K562 (cell line): ENCODE results near the gene MLYCD. TPM values are rescaled to one million over a fixed set of nuclear protein-coding genes. Genes with fewer than 3 reads are reported as not detected.

Source experiments
- polyA plus RNA-seq, 8 experiments: library from polyadenylated mRNA; depleted of rRNA in 4 of 8; stranded (reverse) in 5 of 8; unstranded in 3 of 8; fragments of >200 nt; fragmentation: Nextera tagmentation in 2 of 8; fragmentation: Illumina TruSeq in 1 of 8; extraction: Ambion mirVana in 2 of 8; extraction: Trizol in 1 of 8; gene quantifications; 2 replicates each; pipeline versions ENCODE4 v1.2.1 to v1.2.3, GENCODE V29; 2011 to 2014; ENCODE audit warnings: inconsistent platforms in 1 of 8, missing spikeins in 1 of 8
- total RNA-seq, 7 experiments: library from RNA; depleted of rRNA in 6 of 7; stranded (reverse); fragments of >200 nt in 6 of 7; fragmentation: Illumina TruSeq in 2 of 7; extraction: Trizol in 2 of 7; gene quantifications; 2 replicates each; pipeline versions ENCODE4 v1.2.1 to v1.2.3, GENCODE V29; 2011 to 2021; ENCODE audit warnings: low replicate concordance in 1 of 7

Gene MLYCD
- total and polyA plus RNA-seq, 9 of the 15 experiments (the other 6 are each of a cell fraction or from before 2014, with no cell fraction given) = 0.15 to 2.0 (median 1.0) TPM

Other genes starting within 250 kb of the MLYCD start
- 180 and 218 TPM in 2 replicates for gene HSBP1, start 91.1 kb upstream of the MLYCD start, total RNA-seq (2014; rRNA removed)
- 157 and 161 TPM in 2 replicates for gene HSBP1, start 91.1 kb upstream of the MLYCD start, total RNA-seq (2014; rRNA removed; fragmentation: Illumina TruSeq; extraction: Trizol)
- 152 and 172 TPM in 2 replicates for gene HSBP1, start 91.1 kb upstream of the MLYCD start, total RNA-seq (2015; rRNA removed; fragmentation: Illumina TruSeq; extraction: Trizol)
- 156 and 175 TPM in 2 replicates for gene HSBP1, start 91.1 kb upstream of the MLYCD start, total RNA-seq (2021)
- gene HSBP1, start 91.1 kb upstream of the MLYCD start, polyA plus RNA-seq (2011; rRNA removed) = 191 and 257 TPM in 2 replicates
- gene HSBP1, start 91.1 kb upstream of the MLYCD start, polyA plus RNA-seq (2014; fragmentation: Illumina TruSeq; extraction: Trizol) = 84.9 and 112 TPM in 2 replicates
- 100 to 1,000 TPM; 619 to 677 TPM for gene HSBP1, start 91.1 kb upstream of the MLYCD start, polyA plus RNA-seq (2014; fragmentation: Nextera tagmentation; extraction: Ambion mirVana)
- gene HSBP1, start 91.1 kb upstream of the MLYCD start, polyA plus RNA-seq (2014; rRNA removed) = 204 and 301 TPM in 2 replicates
- 1.9 and 2.2 TPM in 2 replicates for gene OSGIN1, start 54.1 kb downstream of the MLYCD start, total RNA-seq (2014; rRNA removed)
- 0.45 and 0.76 TPM in 2 replicates for gene OSGIN1, start 54.1 kb downstream of the MLYCD start, total RNA-seq (2014; rRNA removed; fragmentation: Illumina TruSeq; extraction: Trizol)
- 1.6 and 1.8 TPM in 2 replicates for gene OSGIN1, start 54.1 kb downstream of the MLYCD start, total RNA-seq (2015; rRNA removed; fragmentation: Illumina TruSeq; extraction: Trizol)
- 3.6 and 4.2 TPM in 2 replicates for gene OSGIN1, start 54.1 kb downstream of the MLYCD start, total RNA-seq (2021)
- 1.6 and 4.2 TPM in 2 replicates for gene OSGIN1, start 54.1 kb downstream of the MLYCD start, polyA plus RNA-seq (2011; rRNA removed)
- gene OSGIN1, start 54.1 kb downstream of the MLYCD start, polyA plus RNA-seq (2014; fragmentation: Illumina TruSeq; extraction: Trizol) = 1.7 and 5.8 TPM in 2 replicates
- under 1 TPM; 0.03 to 0.04 TPM for gene OSGIN1, start 54.1 kb downstream of the MLYCD start, polyA plus RNA-seq (2014; fragmentation: Nextera tagmentation; extraction: Ambion mirVana)
- 1.8 and 3.0 TPM in 2 replicates for gene OSGIN1, start 54.1 kb downstream of the MLYCD start, polyA plus RNA-seq (2014; rRNA removed)
- gene NECAB2, start 69.1 kb downstream of the MLYCD start, total RNA-seq (2014; rRNA removed) = not detected in 2 replicates
- not detected in 2 replicates for gene NECAB2, start 69.1 kb downstream of the MLYCD start, total RNA-seq (2014; rRNA removed; fragmentation: Illumina TruSeq; extraction: Trizol)
- not detected in 2 replicates for gene NECAB2, start 69.1 kb downstream of the MLYCD start, total RNA-seq (2015; rRNA removed; fragmentation: Illumina TruSeq; extraction: Trizol)
- gene NECAB2, start 69.1 kb downstream of the MLYCD start, total RNA-seq (2021) = not detected in 2 replicates
- gene NECAB2, start 69.1 kb downstream of the MLYCD start, polyA plus RNA-seq (2011; rRNA removed) = 0.09 and 0.28 TPM in 2 replicates
- not detected in 2 replicates for gene NECAB2, start 69.1 kb downstream of the MLYCD start, polyA plus RNA-seq (2014; fragmentation: Illumina TruSeq; extraction: Trizol)
- gene NECAB2, start 69.1 kb downstream of the MLYCD start, polyA plus RNA-seq (2014; fragmentation: Nextera tagmentation; extraction: Ambion mirVana) = not detected
- gene NECAB2, start 69.1 kb downstream of the MLYCD start, polyA plus RNA-seq (2014; rRNA removed) = 0.03 TPM in 1 of 2 replicates, not detected in the other
- not detected in 2 replicates for gene SLC38A8, start 143.7 kb downstream of the MLYCD start, total RNA-seq (2014; rRNA removed)
- gene SLC38A8, start 143.7 kb downstream of the MLYCD start, total RNA-seq (2014; rRNA removed; fragmentation: Illumina TruSeq; extraction: Trizol) = not detected in 2 replicates
- gene SLC38A8, start 143.7 kb downstream of the MLYCD start, total RNA-seq (2015; rRNA removed; fragmentation: Illumina TruSeq; extraction: Trizol) = not detected in 2 replicates
- not detected in 2 replicates for gene SLC38A8, start 143.7 kb downstream of the MLYCD start, total RNA-seq (2021)
- gene SLC38A8, start 143.7 kb downstream of the MLYCD start, polyA plus RNA-seq (2011; rRNA removed) = not detected in 2 replicates
- not detected in 2 replicates for gene SLC38A8, start 143.7 kb downstream of the MLYCD start, polyA plus RNA-seq (2014; fragmentation: Illumina TruSeq; extraction: Trizol)
- not detected for gene SLC38A8, start 143.7 kb downstream of the MLYCD start, polyA plus RNA-seq (2014; fragmentation: Nextera tagmentation; extraction: Ambion mirVana)
- gene SLC38A8, start 143.7 kb downstream of the MLYCD start, polyA plus RNA-seq (2014; rRNA removed) = 0.28 TPM in 1 of 2 replicates, not detected in the other
- gene MBTPS1, start 217.8 kb downstream of the MLYCD start, total RNA-seq (2014; rRNA removed) = 43.8 and 50.9 TPM in 2 replicates
- 31.7 and 32.0 TPM in 2 replicates for gene MBTPS1, start 217.8 kb downstream of the MLYCD start, total RNA-seq (2014; rRNA removed; fragmentation: Illumina TruSeq; extraction: Trizol)
- 35.7 and 40.3 TPM in 2 replicates for gene MBTPS1, start 217.8 kb downstream of the MLYCD start, total RNA-seq (2015; rRNA removed; fragmentation: Illumina TruSeq; extraction: Trizol)
- 46.6 and 53.9 TPM in 2 replicates for gene MBTPS1, start 217.8 kb downstream of the MLYCD start, total RNA-seq (2021)
- 47.5 and 57.6 TPM in 2 replicates for gene MBTPS1, start 217.8 kb downstream of the MLYCD start, polyA plus RNA-seq (2011; rRNA removed)
- 47.5 and 50.6 TPM in 2 replicates for gene MBTPS1, start 217.8 kb downstream of the MLYCD start, polyA plus RNA-seq (2014; fragmentation: Illumina TruSeq; extraction: Trizol)
- gene MBTPS1, start 217.8 kb downstream of the MLYCD start, polyA plus RNA-seq (2014; fragmentation: Nextera tagmentation; extraction: Ambion mirVana) = 1 to 10 TPM; 2.8 to 4.3 TPM
- gene MBTPS1, start 217.8 kb downstream of the MLYCD start, polyA plus RNA-seq (2014; rRNA removed) = 47.3 and 52.6 TPM in 2 replicates
- gene HSDL1, start 246.1 kb downstream of the MLYCD start, total RNA-seq (2014; rRNA removed) = 19.7 and 20.5 TPM in 2 replicates
- 31.5 and 36.4 TPM in 2 replicates for gene HSDL1, start 246.1 kb downstream of the MLYCD start, total RNA-seq (2014; rRNA removed; fragmentation: Illumina TruSeq; extraction: Trizol)
- gene HSDL1, start 246.1 kb downstream of the MLYCD start, total RNA-seq (2015; rRNA removed; fragmentation: Illumina TruSeq; extraction: Trizol) = 38.6 and 39.9 TPM in 2 replicates
- gene HSDL1, start 246.1 kb downstream of the MLYCD start, total RNA-seq (2021) = 26.4 and 27.7 TPM in 2 replicates
- gene HSDL1, start 246.1 kb downstream of the MLYCD start, polyA plus RNA-seq (2011; rRNA removed) = 41.2 and 45.7 TPM in 2 replicates
- 24.1 and 26.9 TPM in 2 replicates for gene HSDL1, start 246.1 kb downstream of the MLYCD start, polyA plus RNA-seq (2014; fragmentation: Illumina TruSeq; extraction: Trizol)
- 10 to 100 TPM; 14.8 to 16.3 TPM for gene HSDL1, start 246.1 kb downstream of the MLYCD start, polyA plus RNA-seq (2014; fragmentation: Nextera tagmentation; extraction: Ambion mirVana)
- 25.8 and 31.0 TPM in 2 replicates for gene HSDL1, start 246.1 kb downstream of the MLYCD start, polyA plus RNA-seq (2014; rRNA removed)
- gene DNAAF1, start 246.2 kb downstream of the MLYCD start, total RNA-seq (2014; rRNA removed) = not detected in 2 replicates
- not detected in 2 replicates for gene DNAAF1, start 246.2 kb downstream of the MLYCD start, total RNA-seq (2014; rRNA removed; fragmentation: Illumina TruSeq; extraction: Trizol)
- not detected in 2 replicates for gene DNAAF1, start 246.2 kb downstream of the MLYCD start, total RNA-seq (2015; rRNA removed; fragmentation: Illumina TruSeq; extraction: Trizol)
- gene DNAAF1, start 246.2 kb downstream of the MLYCD start, total RNA-seq (2021) = not detected in 2 replicates
- not detected in 2 replicates for gene DNAAF1, start 246.2 kb downstream of the MLYCD start, polyA plus RNA-seq (2011; rRNA removed)
- gene DNAAF1, start 246.2 kb downstream of the MLYCD start, polyA plus RNA-seq (2014; fragmentation: Illumina TruSeq; extraction: Trizol) = not detected in 2 replicates
- not detected for gene DNAAF1, start 246.2 kb downstream of the MLYCD start, polyA plus RNA-seq (2014; fragmentation: Nextera tagmentation; extraction: Ambion mirVana)
- 0.01 and 0.23 TPM in 2 replicates for gene DNAAF1, start 246.2 kb downstream of the MLYCD start, polyA plus RNA-seq (2014; rRNA removed)